Measurements from ENCODE around the gene SLC18A2.

Gene SLC18A2

DNA sequence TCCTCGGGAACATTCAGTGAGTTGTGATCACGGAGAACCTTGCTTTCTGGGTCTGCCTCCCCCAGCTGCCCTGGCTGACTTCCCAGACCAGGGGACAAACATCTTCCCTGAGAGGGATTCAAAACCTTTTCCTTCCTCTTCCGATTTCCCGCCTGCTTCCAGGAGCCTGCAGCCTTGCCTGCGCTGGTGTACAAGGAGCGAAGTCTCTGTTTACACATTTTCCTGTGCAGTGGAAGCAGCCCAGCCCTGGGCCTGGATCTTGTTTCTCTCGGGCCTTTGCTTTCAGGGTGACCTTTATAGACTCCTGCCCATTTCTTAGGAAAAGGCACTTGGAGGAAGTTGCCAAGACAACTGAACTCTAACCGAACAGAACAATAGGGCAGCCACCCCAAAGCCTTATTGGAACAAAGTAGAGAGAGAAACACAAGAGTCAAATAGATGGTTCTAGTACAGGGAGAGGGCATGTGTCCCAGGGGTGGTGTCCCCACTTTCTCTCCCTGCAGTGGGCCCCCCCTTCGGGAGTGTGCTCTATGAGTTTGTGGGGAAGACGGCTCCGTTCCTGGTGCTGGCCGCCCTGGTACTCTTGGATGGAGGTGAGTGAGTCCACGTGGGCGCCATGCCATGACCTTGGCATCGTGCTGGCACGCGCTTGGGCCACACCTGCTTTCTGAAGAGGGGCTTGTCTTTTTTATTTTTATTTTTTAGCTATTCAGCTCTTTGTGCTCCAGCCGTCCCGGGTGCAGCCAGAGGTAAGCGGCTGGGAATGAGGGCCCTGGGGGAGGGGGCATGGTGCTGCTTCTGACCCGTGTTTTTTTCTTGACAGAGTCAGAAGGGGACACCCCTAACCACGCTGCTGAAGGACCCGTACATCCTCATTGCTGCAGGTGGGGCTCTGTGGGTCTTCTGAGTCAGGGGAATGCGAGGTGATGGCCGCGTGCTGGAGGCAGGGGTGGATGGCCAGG lies 14.1 kb downstream of the SLC18A2 start:
- Histone ChIP-seq H3K27ac (no peak overlapping the region), H3K4me1 (no peaks in the 10 kb centered on the region), H3K27me3 (peaks cover 0 to 25% of the 10 kb centered on the region in 2 donors), H3K9me3 (no peaks in the 10 kb centered on the region), H3K4me3 (no peak overlapping the region), H3K36me3 (no peaks in the 10 kb centered on the region)
- no peak for TF ChIP-seq CTCF (IDR thresholded peaks at IDR 0.05)
- DNase-seq = no peak
- intact Hi-C loops (cut with DNase I; ENCODE audit: low total_unique reads) = no loop called here

- TF ChIP-seq CTCF (IDR thresholded peaks at IDR 0.05) = no peak
Measured at GRCh38 chr10:117255835-117256460, 15.0 kb downstream of the SLC18A2 start.

DNA sequence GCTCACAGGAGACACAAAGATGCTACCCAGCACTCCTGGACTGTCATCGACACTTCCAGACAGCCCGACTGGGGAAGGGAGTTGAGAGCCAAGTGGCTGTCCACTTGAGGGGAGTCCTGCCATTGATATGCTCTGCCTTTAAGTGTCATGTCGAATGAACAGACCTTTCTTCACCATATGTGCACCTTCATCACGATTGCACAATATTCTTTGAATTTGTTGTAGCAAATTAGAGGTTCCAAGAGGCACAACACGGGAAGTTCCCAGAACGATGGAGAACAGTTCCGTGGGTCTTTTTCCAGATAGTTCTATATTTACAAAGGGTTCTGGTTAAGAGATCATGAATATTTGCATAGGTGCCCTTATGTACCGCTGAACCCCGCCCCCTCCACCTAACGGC lies 16.0 kb downstream of the SLC18A2 start:
- Histone ChIP-seq H3K9me3 (no peaks in the 10 kb centered on the region), H3K27me3 (peaks cover 0 to 40% of the 10 kb centered on the region in 2 donors), H3K36me3 (no peaks in the 10 kb centered on the region), H3K27ac (no peak overlapping the region), H3K4me3 (no peak overlapping the region), H3K4me1 (no peaks in the 10 kb centered on the region)
- intact Hi-C loops (cut with DNase I; ENCODE audit: low total_unique reads) = no loop called here
- TF ChIP-seq CTCF (IDR thresholded peaks at IDR 0.05) = no peak
- DNase-seq = no peak

More at GRCh38 chr10:117255835-117256460, 15.0 kb downstream of the SLC18A2 start:
- Histone ChIP-seq H3K27ac (no peak overlapping the region), H3K9me3 (no peaks in the 10 kb centered on the region), H3K27me3 (peaks cover 0 to 30% of the 10 kb centered on the region in 2 donors), H3K4me3 (no peak overlapping the region), H3K36me3 (no peaks in the 10 kb centered on the region), H3K4me1 (no peaks in the 10 kb centered on the region)
- intact Hi-C loops (cut with DNase I; ENCODE audit: low total_unique reads) = no loop called here
- DNase-seq = no peak

DNA sequence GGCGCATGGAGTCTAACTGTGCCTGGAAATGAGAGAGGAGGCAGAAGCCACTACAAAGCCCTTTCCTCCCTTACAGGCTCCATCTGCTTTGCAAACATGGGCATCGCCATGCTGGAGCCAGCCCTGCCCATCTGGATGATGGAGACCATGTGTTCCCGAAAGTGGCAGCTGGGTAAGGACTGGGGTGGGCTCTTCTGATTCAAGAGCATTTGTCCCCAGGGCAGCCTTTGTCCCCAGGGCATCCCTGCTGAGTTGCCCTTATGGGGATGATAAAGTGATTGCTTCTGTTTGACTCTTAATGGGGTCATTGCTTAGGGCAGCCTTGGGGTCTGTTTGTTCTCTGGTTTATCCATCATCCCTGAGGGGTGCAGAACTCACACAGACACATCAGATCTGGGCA lies 16.8 kb downstream of the SLC18A2 start:
- intact Hi-C loops (cut with DNase I; ENCODE audit: low total_unique reads) = no loop called here

DNA sequence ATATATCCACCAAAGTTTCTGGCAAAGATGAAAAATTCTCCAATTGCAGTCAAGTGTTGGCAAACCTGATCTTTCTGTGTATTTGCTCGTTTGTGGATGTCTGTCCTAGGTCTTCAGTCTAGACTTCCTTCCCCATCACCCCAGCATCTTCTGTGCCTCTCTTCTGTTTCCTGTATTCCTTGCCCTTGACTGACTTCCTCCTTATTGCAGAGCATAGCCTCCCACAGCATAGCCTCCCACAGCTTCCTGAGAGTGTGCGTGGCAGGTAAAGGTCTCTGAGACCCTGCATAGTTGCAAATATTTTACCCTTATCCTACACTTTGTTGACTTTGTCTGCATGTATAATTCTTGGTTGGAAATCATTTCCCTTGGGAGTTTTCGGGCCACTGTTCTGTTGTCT lies 18.4 kb downstream of the SLC18A2 start:
- H3K27ac ChIP-seq = no peak overlapping the region
- no peak for TF ChIP-seq CTCF (IDR thresholded peaks at IDR 0.05)
- peaks cover 0 to 47% of the 10 kb centered on the region in 2 donors for H3K27me3 ChIP-seq
- H3K4me3 ChIP-seq = no peak overlapping the region
- no peaks in the 10 kb centered on the region for H3K36me3 ChIP-seq
- intact Hi-C loops (cut with DNase I; ENCODE audit: low total_unique reads) = no loop called here
- no peaks in the 10 kb centered on the region for H3K4me1 ChIP-seq
- no peak for DNase-seq
- H3K9me3 ChIP-seq = no peaks in the 10 kb centered on the region

More for the DNA sequence above, 16.8 kb downstream of the SLC18A2 start:
- Histone ChIP-seq H3K27ac (no peak overlapping the region), H3K36me3 (no peaks in the 10 kb centered on the region), H3K4me3 (no peak overlapping the region), H3K27me3 (peaks cover 0 to 42% of the 10 kb centered on the region in 2 donors), H3K4me1 (no peaks in the 10 kb centered on the region), H3K9me3 (no peaks in the 10 kb centered on the region)
- TF ChIP-seq CTCF (IDR thresholded peaks at IDR 0.05) = no peak
- DNase-seq = no peak

All from tibial artery (tissue), 4 donors.